ENCODE data around the gene HS6ST3. TPM values are rescaled to one million over a fixed set of nuclear protein-coding genes. Genes with fewer than 3 reads are reported as not detected.

HS6ST3 gene
- total and polyA plus RNA-seq, 2 of the 13 experiments (the other 11 are each of a cell fraction or from before 2014, with no cell fraction given) = not detected

DNA sequence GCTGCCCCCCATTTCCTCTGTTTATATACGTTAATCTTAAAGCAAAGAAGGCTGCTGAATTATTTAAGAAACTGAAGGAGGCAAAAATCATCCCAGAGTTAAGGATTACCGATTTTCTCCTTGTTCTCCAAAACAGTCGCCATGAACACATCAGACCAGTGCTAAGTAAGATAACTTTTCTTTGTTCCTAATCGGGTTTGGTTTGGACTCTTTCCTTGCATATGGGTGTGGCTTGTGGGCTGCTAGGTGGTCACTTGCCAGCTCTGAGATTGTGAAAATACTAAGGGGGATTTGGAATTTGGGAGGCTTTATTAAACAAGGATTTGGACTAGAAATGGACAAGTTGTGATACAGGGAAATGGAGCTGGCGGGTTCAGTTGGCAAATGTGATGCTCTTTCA, 692.3 kb downstream of the HS6ST3 start (continued):
- TF ChIP-seq SATB2 (CRISPR knock-in tag; IDR thresholded peaks at IDR 0.05) = no peak
- no peak for TF ChIP-seq KDM5A (IDR thresholded peaks at IDR 0.05; ENCODE audit: borderline replicate concordance, low read length)
- TF ChIP-seq MAFF (IDR thresholded peaks at IDR 0.05; ENCODE audit: low read depth, low read length) = no peak
- no peak for TF ChIP-seq CEBPG (CRISPR knock-in tag; IDR thresholded peaks at IDR 0.05)
- no peak for TF ChIP-seq KLF15 (CRISPR knock-in tag; IDR thresholded peaks at IDR 0.05; ENCODE audit: borderline replicate concordance)

DNA sequence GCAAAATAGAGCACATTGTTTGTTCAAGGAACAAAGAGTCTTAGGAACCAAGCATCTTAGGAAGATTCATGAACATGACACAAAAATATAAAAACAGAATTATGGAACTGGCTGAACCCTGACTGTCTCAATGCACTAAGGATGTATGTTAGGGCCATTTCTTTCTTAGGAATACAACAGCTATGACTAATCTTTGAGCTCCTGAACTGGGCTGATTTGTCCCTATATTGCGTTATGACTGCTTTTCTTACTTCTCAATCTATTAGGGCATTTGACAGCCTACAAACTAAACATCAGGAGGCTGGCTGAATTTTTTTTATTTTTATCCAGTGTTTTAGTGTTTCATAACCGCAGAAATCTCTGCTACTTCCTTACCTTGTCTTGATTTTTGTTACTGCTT, 693.1 kb downstream of the HS6ST3 start:
- Histone ChIP-seq H3K4me3 (replicated peaks in 1 of 3; ENCODE audit: insufficient read depth in 1 of 3, low read depth in 2 of 3, low read length in 3 of 3) (no peak overlapping the region), H3K4me2 (ENCODE audit: low read depth, low read length) (no peak overlapping the region), H4K20me1 (ENCODE audit: insufficient read depth, low read length) (no peaks in the 10 kb centered on the region), H3K36me3 (replicated peaks in 1 of 2; ENCODE audit: control insufficient read depth in 1 of 2, insufficient read depth in 2 of 2, low read length in 2 of 2) (no peaks in the 10 kb centered on the region), H3K79me2 (ENCODE audit: insufficient read depth, low read length) (no peaks in the 10 kb centered on the region), H3K27me3 (ENCODE audit: control insufficient read depth in 1 of 2, insufficient read depth in 2 of 2, low read length in 2 of 2) (no peaks in the 10 kb centered on the region), H3K9me3 (ENCODE audit: low read length) (no peaks in the 10 kb centered on the region), H3K27ac (ENCODE audit: extremely low read length, insufficient read depth, low read length) (no peak overlapping the region), H3K9ac (ENCODE audit: insufficient read depth, low read depth, low read length) (no peak overlapping the region), H3K4me1 (ENCODE audit: insufficient read depth, low read length) (no peaks in the 10 kb centered on the region), H2AFZ (ENCODE audit: low read length) (no peak overlapping the region)
- 19% methylated on average over 2 of the region's 2 CpGs for WGBS (ENCODE audit: low lambda C conversion rate)
- intact Hi-C loops (cut with micrococcal nuclease; ENCODE audit: unreplicated experiment) (no loop called here), in situ Hi-C loops (cut with HindIII; ENCODE audit: extremely low pct_ligation_motif_present, low pct_unique_long_range_greater_than_20kb) (no loop called here)
- no peak for ATAC-seq
- no peak for TF ChIP-seq ZNF850 (CRISPR knock-in tag; conservative IDR thresholded peaks at IDR 0.05)
- no peak for TF ChIP-seq MIER3 (CRISPR knock-in tag; IDR thresholded peaks at IDR 0.05; ENCODE audit: borderline replicate concordance)
- TF ChIP-seq ZIK1 (CRISPR knock-in tag; IDR thresholded peaks at IDR 0.05; ENCODE audit: borderline replicate concordance, low read depth) = no peak
- TF ChIP-seq, protein P1, sequence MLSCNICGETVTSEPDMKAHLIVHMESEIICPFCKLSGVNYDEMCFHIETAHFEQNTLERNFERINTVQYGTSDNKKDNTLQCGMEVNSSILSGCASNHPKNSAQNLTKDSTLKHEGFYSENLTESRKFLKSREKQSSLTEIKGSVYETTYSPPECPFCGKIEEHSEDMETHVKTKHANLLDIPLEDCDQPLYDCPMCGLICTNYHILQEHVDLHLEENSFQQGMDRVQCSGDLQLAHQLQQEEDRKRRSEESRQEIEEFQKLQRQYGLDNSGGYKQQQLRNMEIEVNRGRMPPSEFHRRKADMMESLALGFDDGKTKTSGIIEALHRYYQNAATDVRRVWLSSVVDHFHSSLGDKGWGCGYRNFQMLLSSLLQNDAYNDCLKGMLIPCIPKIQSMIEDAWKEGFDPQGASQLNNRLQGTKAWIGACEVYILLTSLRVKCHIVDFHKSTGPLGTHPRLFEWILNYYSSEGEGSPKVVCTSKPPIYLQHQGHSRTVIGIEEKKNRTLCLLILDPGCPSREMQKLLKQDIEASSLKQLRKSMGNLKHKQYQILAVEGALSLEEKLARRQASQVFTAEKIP (CRISPR knock-in tag; IDR thresholded peaks at IDR 0.05; ENCODE audit: borderline replicate concordance) = no peak
- TF ChIP-seq ZNF253 (CRISPR knock-in tag; IDR thresholded peaks at IDR 0.05; ENCODE audit: borderline replicate concordance) = no peak
- TF ChIP-seq NFE2L2 (IDR thresholded peaks at IDR 0.05; ENCODE audit: low read length) = no peak
- no peak for TF ChIP-seq ZNF773 (CRISPR knock-in tag; IDR thresholded peaks at IDR 0.05; ENCODE audit: borderline replicate concordance)
- TF ChIP-seq, protein P2, sequence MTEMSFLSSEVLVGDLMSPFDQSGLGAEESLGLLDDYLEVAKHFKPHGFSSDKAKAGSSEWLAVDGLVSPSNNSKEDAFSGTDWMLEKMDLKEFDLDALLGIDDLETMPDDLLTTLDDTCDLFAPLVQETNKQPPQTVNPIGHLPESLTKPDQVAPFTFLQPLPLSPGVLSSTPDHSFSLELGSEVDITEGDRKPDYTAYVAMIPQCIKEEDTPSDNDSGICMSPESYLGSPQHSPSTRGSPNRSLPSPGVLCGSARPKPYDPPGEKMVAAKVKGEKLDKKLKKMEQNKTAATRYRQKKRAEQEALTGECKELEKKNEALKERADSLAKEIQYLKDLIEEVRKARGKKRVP (CRISPR knock-in tag; IDR thresholded peaks at IDR 0.05) = no peak
- TF ChIP-seq RFXAP (CRISPR knock-in tag; IDR thresholded peaks at IDR 0.05; ENCODE audit: borderline replicate concordance) = no peak
- TF ChIP-seq, protein P3, sequence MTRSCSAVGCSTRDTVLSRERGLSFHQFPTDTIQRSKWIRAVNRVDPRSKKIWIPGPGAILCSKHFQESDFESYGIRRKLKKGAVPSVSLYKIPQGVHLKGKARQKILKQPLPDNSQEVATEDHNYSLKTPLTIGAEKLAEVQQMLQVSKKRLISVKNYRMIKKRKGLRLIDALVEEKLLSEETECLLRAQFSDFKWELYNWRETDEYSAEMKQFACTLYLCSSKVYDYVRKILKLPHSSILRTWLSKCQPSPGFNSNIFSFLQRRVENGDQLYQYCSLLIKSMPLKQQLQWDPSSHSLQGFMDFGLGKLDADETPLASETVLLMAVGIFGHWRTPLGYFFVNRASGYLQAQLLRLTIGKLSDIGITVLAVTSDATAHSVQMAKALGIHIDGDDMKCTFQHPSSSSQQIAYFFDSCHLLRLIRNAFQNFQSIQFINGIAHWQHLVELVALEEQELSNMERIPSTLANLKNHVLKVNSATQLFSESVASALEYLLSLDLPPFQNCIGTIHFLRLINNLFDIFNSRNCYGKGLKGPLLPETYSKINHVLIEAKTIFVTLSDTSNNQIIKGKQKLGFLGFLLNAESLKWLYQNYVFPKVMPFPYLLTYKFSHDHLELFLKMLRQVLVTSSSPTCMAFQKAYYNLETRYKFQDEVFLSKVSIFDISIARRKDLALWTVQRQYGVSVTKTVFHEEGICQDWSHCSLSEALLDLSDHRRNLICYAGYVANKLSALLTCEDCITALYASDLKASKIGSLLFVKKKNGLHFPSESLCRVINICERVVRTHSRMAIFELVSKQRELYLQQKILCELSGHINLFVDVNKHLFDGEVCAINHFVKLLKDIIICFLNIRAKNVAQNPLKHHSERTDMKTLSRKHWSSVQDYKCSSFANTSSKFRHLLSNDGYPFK (CRISPR knock-in tag; IDR thresholded peaks at IDR 0.05; ENCODE audit: borderline replicate concordance) = no peak
- no peak for DNase-seq (ENCODE audit: low spot score)
- no TSS peak for BruUV-seq (replicated peaks)
- ChIA-PET CTCF (ENCODE audit: low intra/inter-chr PET ratio, low total read pairs) (no interaction called here), POLR2A (no interaction called here)
- no peak for FAIRE-seq
